ENCODE measurements around the gene TMEM214. TPM values are rescaled to one million over a fixed set of nuclear protein-coding genes. Genes with fewer than 3 reads are reported as not detected.

The TMEM214 gene
- polyA plus RNA-seq, 1 donor (not counting 4 experiments of a cell fraction or from before 2014, with no cell fraction given), result 38.0 TPM

DNA sequence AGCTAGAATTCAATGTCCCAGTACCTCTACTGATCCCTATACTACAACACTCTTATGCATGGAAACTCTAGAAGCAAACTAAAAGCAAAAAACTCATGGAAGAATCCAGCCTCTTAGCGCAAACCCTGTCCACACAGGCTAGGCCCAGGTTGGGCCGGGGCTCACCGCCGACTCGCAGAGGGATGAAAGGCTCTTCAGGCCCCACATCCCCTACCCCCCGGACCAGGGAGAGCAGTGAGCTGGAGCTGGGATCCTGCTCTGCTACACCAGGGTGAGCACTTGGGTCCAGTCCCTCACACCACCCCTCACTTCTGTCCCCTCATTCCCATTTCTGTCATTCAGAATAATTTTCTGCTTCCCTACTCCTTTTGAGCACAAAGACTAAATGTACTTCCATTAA is 36.7 kb downstream of the TMEM214 start:
- Histone ChIP-seq H3K9me1 (ENCODE audit: control insufficient read depth, extremely low read depth, insufficient read depth, low read length) (peaks cover 2% of the 10 kb centered on the region), H3K4me3 (ENCODE audit: control insufficient read depth in 2 of 3, extremely low read depth in 1 of 3, insufficient read depth in 2 of 3, low read depth in 1 of 3, low read length in 3 of 3) (no peak overlapping the region), H2AFZ (ENCODE audit: control insufficient read depth, low read length) (no peak overlapping the region), H3K9me3 (ENCODE audit: control insufficient read depth, low read depth, low read length) (no peaks in the 10 kb centered on the region), H3K36me3 (ENCODE audit: control insufficient read depth in 2 of 2, extremely low read depth in 1 of 2, insufficient read depth in 2 of 2, low read length in 2 of 2) (peaks cover 13 to 27% of the 10 kb centered on the region in 2 experiments), H3K4me1 (ENCODE audit: control insufficient read depth, extremely low read depth, insufficient read depth, low read length) (peaks cover 17% of the 10 kb centered on the region), H4K20me1 (ENCODE audit: control insufficient read depth, extremely low read depth, insufficient read depth, low read length) (no peaks in the 10 kb centered on the region), H3K27ac (ENCODE audit: control insufficient read depth, insufficient read depth, low read length) (no peak overlapping the region), H3K27me3 (ENCODE audit: control insufficient read depth, extremely low read depth, insufficient read depth, low read length) (no peaks in the 10 kb centered on the region), H3K9ac (ENCODE audit: control insufficient read depth, extremely low read depth, insufficient read depth, low read length) (no peak overlapping the region), H3K79me2 (ENCODE audit: control insufficient read depth, insufficient read depth, low read length) (peaks cover 34% of the 10 kb centered on the region), H3K4me2 (ENCODE audit: control insufficient read depth, extremely low read depth, insufficient read depth, low read depth, low read length) (peak overlapping the region; percentile 94)
- dilution Hi-C loops (cut with MboI; ENCODE audit: extremely low pct_ligation_motif_present, low sequenced_read_pairs), result no loop called here
- TF ChIP-seq EZH2 (IDR thresholded peaks at IDR 0.05; ENCODE audit: low read length), result no peak
- TF ChIP-seq, protein P1, sequence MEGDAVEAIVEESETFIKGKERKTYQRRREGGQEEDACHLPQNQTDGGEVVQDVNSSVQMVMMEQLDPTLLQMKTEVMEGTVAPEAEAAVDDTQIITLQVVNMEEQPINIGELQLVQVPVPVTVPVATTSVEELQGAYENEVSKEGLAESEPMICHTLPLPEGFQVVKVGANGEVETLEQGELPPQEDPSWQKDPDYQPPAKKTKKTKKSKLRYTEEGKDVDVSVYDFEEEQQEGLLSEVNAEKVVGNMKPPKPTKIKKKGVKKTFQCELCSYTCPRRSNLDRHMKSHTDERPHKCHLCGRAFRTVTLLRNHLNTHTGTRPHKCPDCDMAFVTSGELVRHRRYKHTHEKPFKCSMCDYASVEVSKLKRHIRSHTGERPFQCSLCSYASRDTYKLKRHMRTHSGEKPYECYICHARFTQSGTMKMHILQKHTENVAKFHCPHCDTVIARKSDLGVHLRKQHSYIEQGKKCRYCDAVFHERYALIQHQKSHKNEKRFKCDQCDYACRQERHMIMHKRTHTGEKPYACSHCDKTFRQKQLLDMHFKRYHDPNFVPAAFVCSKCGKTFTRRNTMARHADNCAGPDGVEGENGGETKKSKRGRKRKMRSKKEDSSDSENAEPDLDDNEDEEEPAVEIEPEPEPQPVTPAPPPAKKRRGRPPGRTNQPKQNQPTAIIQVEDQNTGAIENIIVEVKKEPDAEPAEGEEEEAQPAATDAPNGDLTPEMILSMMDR (optimal IDR thresholded peaks at IDR 0.05 in 1 of 3, IDR thresholded peaks at IDR 0.05 in 1 of 3, conservative IDR thresholded peaks at IDR 0.05 in 1 of 3; ENCODE audit: extremely low read depth in 1 of 3, insufficient read depth in 2 of 3, low read length in 3 of 3), result no peak
- DNase-seq (ENCODE audit: low read depth, low spot score) (no peak), FAIRE-seq (no peak)

DNA sequence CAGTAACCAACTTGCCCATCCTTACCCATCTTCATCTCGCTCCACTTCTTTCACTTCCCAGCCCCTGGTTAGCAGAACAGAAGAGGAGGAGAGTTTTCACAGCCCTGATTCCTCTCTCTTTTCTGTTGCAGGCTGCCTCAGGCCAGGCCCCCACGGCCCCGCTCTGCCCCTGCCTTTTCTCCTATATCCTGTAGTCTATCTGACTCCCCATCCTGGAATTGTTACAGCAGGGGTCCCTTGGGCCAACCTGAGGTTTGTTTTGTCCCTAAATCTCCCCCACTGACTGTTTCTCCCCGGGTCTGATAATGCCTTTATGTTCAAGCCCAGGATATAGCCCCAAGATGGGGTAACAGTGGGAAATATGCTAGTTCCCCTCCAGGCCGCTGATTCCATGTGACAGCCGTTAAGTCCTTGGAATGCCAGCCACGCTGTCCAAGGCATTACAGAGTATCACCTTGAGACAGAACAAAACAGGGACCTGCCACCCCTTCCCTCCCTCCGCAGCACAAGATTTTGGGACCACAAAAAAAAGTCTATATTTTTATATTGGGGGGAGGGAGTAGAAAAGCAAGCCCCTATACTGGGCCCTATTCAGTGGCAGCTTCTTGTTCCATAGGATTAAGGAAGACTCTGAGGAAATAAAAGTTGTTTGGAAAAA is 37.3 kb downstream of the TMEM214 start:
- Histone ChIP-seq H2AFZ (ENCODE audit: control insufficient read depth, low read length) (no peak overlapping the region), H3K36me3 (ENCODE audit: control insufficient read depth in 2 of 2, extremely low read depth in 1 of 2, insufficient read depth in 2 of 2, low read length in 2 of 2) (peaks cover 13 to 27% of the 10 kb centered on the region in 2 experiments), H3K79me2 (ENCODE audit: control insufficient read depth, insufficient read depth, low read length) (peaks cover 34% of the 10 kb centered on the region), H3K4me1 (ENCODE audit: control insufficient read depth, extremely low read depth, insufficient read depth, low read length) (peaks cover 17% of the 10 kb centered on the region), H4K20me1 (ENCODE audit: control insufficient read depth, extremely low read depth, insufficient read depth, low read length) (no peaks in the 10 kb centered on the region), H3K27me3 (ENCODE audit: control insufficient read depth, extremely low read depth, insufficient read depth, low read length) (no peaks in the 10 kb centered on the region), H3K4me3 (ENCODE audit: control insufficient read depth in 2 of 3, extremely low read depth in 1 of 3, insufficient read depth in 2 of 3, low read depth in 1 of 3, low read length in 3 of 3) (peak overlapping the region; percentile 95 to 97 (median 95)), H3K9me1 (ENCODE audit: control insufficient read depth, extremely low read depth, insufficient read depth, low read length) (peaks cover 2% of the 10 kb centered on the region), H3K9me3 (ENCODE audit: control insufficient read depth, low read depth, low read length) (no peaks in the 10 kb centered on the region), H3K27ac (ENCODE audit: control insufficient read depth, insufficient read depth, low read length) (peak overlapping the region; percentile 85), H3K9ac (ENCODE audit: control insufficient read depth, extremely low read depth, insufficient read depth, low read length) (peak overlapping the region; percentile 92), H3K4me2 (ENCODE audit: control insufficient read depth, extremely low read depth, insufficient read depth, low read depth, low read length) (peak overlapping the region; percentile 94)
- FAIRE-seq, result no peak
- dilution Hi-C loops (cut with MboI; ENCODE audit: extremely low pct_ligation_motif_present, low sequenced_read_pairs), result no loop called here
- no peak for DNase-seq (ENCODE audit: low read depth, low spot score)
- TF ChIP-seq EZH2 (IDR thresholded peaks at IDR 0.05; ENCODE audit: low read length), result no peak
- TF ChIP-seq, protein P1 (optimal IDR thresholded peaks at IDR 0.05 in 1 of 3, IDR thresholded peaks at IDR 0.05 in 1 of 3, conservative IDR thresholded peaks at IDR 0.05 in 1 of 3; ENCODE audit: extremely low read depth in 1 of 3, insufficient read depth in 2 of 3, low read length in 3 of 3), result no peak
